Dermis blood vessel endothelial cell (primary cell): ENCODE data around the gene ZIC4. TPM values are rescaled to one million over a fixed set of nuclear protein-coding genes. Genes with fewer than 3 reads are reported as not detected.

ENCODE experiments used
- DNase-seq: peaks from one replicate; pipeline ENCODE4 v3.0.0; 2010
- total RNA-seq: library from RNA; depleted of rRNA; stranded (reverse); fragments of >200 nt; gene quantifications from 2 replicates; pipeline ENCODE4 v1.2.3, GENCODE V29; 2014

Gene ZIC4
- total RNA-seq, 1 donor from 2014 or later, result not detected

- no peak for DNase-seq
Measured at GRCh38 chr3:147389717-147390116, 16.6 kb downstream of the ZIC4 start.

- DNase-seq, result no peak
Measured at GRCh38 chr3:147388700-147389580, 17.4 kb downstream of the ZIC4 start.

- DNase-seq, result no peak
Measured at GRCh38 chr3:147387885-147388699, 18.3 kb downstream of the ZIC4 start.

DNA sequence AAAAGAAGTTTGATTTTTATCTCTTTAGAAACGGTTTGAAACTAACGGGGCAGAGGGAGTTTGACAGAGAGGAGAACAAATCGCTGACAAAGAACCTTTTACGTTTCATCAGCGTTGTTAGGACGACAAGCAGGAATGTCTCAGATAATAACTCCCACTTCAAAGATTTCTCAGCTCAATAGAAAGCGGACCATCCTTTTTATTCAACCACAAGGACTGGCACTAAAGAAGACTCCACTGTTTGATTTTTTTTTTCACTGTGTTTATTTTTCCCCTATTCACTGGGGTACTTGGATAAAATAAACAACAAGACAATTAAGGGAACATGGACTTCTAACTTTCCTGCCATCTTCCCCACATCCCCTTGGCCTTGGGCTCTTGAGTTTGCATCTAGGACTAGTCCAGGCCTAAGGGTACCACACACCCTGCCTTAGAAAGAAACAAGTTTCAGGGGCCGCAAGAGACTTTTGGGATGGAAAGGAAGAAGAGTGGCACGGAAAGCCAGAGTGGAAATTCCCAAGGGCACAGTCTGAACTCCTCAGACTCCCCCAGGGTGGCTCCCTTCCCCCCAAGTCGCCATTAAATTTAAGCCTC is 19.0 kb downstream of the ZIC4 start:
- no peak for DNase-seq

- DNase-seq, result no peak
Measured at GRCh38 chr3:147385059-147386012, 21.0 kb downstream of the ZIC4 start.

- DNase-seq, result no peak
Measured at GRCh38 chr3:147384210-147385058, 21.9 kb downstream of the ZIC4 start.

DNA sequence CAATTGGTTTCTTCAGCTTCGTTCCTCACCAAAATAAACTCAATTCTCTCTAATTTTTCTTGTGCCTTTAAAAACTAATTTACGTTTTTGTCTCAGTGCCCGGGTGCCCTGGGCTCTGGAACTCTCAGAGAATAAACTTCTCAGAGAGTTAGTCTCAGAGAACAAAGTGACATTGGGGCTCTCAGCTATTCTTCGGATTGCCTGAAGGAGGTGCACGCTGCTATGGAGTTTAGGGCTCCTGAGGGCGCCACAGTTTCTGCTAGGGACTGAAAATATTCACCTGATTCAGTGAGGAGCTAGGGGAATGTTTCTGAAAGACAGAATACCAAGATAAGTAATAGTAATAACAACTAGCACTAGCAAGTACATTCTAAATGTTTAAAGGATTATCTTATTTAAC is 22.7 kb downstream of the ZIC4 start:
- DNase-seq, result peak; percentile 25

- no peak for DNase-seq
Measured at GRCh38 chr3:147381596-147381995, 24.7 kb downstream of the ZIC4 start.

DNA sequence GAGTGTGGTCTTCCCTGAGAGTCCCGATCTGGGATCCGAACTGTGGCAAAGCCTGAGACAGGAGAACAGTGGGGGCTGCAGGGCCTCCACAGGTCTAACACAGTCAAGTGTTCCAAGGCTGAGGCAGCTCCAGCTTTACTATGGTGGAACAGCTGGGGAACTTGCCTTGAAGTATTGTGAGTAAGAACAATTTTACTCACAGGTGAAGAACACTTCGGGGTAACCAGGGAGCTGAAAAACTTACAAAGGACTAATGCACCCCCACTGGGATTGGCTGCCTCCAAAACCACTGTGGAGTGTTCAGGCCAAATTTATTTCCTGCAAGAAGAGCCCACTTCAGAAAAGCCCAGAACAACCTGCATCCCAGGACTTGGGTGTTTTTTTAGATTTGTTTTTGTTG is 25.4 kb downstream of the ZIC4 start:
- no peak for DNase-seq

DNA sequence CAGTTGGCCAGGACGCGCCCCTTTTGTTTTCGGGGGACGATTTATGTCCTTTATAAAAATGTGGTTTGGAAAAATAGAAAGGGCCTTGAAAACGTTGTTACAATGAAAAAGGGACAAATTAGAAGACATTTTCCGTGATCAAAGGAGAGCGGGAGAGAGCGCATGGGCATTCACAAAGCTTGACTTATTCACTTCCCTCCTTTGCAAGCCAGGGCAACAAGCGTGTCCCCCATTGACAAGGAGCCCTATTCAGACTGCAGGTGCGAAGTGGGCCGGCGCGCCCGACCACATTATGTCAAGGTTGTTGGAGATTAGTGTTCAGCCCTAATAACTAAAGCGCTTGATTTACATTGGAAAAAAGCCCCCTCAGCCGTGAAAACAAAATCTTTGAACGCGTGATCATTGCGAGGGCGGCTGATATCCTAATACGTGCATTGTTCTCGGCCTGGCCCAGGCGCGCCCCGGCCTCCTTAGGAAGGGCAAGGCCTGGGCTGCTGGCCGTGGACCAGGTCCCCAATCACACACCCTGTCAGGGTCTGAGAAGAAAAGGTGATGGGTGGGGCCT is 25.9 kb downstream of the ZIC4 start:
- DNase-seq, result no peak

- DNase-seq, result no peak
Measured at GRCh38 chr3:147379651-147380050, 26.7 kb downstream of the ZIC4 start.

- no peak for DNase-seq
Measured at GRCh38 chr3:147377412-147378367, 28.7 kb downstream of the ZIC4 start.

DNA sequence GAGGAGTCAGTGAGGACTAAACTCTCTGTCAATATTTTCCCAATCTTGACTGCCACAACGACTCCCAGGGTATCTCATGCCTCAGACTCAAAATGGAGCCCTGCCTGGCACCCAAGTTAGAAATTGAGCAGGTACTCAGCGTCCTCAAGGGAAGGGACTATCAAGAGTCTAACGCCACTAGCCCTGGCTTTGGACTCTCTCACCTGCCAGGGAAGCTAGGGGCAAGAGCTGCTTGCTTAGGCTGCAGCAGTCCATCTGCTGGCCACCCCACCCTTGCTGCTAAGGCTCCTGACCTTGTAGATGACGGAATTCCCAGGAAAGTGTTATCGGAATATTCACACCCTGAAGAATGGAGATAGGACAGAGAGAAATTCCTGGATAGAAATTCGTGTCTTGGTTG is 33.0 kb downstream of the ZIC4 start:
- DNase-seq, result no peak

- DNase-seq, result no peak
Measured at GRCh38 chr3:147372525-147373027, 33.8 kb downstream of the ZIC4 start.

DNA sequence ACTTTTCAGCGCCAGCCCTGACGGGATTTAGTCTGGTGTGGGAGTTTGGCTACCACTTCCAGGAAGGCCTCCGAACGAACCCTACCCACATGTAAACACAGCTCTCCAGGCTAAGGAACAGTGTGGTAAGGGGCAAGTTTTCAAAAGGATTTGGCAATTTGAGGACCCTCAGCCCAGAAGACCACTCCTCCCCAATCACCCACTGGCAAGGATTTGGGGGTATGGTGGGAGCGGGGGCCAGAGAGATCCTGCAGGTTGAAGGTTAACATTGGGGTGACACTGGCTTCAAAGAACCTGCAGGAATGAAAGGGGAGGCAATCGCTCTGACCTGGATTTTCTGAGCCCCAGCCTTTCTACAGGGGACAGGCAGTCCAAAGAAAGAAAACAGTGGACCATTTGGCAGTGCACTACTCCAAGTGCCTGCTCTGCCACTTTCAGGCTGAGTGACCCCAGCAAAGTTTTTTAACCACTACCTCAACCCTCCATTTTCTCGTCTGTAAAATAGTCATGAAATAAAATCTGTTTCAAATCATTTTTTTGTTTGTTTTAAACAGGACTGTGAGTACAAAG is 34.5 kb downstream of the ZIC4 start:
- DNase-seq, result no peak

DNA sequence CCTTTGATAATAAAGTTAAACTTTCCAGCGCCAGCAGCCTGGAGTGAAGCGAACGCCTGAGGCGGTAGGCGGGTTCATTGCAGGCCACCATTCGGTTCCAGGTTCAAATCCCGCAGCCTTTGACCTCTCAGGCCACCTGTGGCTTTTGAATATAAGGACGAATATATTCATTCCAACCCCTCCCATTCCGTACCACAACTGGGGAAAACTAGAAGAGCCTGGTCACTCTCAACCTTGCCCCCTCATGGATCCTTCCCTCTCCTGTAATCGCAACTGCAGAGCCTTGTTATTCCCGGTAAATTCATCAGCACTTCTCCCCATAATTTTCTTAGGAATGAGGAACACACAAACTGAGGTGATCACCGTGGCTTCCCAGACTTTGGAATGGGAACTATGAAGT is 35.2 kb downstream of the ZIC4 start:
- no peak for DNase-seq

- DNase-seq, result no peak
Measured at GRCh38 chr3:147370349-147370748, 36.0 kb downstream of the ZIC4 start.

- DNase-seq, result no peak
Measured at GRCh38 chr3:147369661-147370123, 36.7 kb downstream of the ZIC4 start.

- no peak for DNase-seq
Measured at GRCh38 chr3:147369231-147369630, 37.1 kb downstream of the ZIC4 start.
